ENCODE data around the gene NID2.

The NID2 gene

DNA sequence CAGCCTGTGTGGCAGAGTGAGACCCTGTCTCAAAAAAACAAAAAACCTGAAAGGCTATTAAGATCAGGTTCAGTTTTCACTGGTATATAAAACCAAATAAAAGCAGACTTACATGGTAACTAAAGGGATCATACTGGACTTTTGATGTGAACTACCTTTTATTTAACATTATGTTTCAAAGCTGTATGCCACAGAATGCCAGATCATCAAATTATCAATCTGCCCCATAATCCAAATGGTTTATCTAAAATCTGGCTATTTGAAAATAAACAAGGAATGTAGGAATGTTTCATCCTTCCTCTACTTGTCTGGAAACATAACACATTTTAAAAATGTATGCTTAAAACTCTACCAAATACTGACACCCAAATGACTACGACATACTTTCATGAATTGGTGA lies 14.2 kb downstream of the NID2 start:
- H3K27me3 Mint-ChIP-seq, result peaks cover 8% of the 10 kb centered on the region
- ATAC-seq (ENCODE audit: low read depth) (no peak), DNase-seq (ENCODE audit: low spot score in 2 of 2) (no peak)
- no peaks in the 10 kb centered on the region for H3K9me3 Mint-ChIP-seq
- H3K4me1 Mint-ChIP-seq, result no peaks in the 10 kb centered on the region
- no peaks in the 10 kb centered on the region for H3K36me3 Mint-ChIP-seq
- no peak overlapping the region for H3K4me3 Mint-ChIP-seq
- no peak overlapping the region for H3K27ac Mint-ChIP-seq

DNA sequence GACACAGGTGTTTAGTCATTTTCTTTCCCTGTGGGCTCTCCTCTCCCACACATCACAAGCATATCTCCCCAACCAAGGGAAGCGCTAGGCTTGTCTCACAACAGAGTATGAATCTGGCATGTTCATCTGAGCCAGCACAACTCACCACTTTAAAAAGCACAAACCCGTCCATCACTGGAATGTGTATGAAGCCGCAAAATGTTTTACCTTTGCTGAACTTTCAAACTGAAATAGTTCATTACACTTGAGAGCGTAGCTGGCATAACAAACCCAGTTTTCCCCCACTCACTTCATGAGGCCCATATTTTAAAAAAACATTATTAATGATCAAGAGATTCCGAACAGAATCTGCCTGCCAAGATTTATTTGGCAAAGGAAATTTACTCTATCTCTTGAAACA lies 15.8 kb downstream of the NID2 start:
- no peak overlapping the region for H3K4me3 Mint-ChIP-seq
- no peaks in the 10 kb centered on the region for H3K4me1 Mint-ChIP-seq
- peaks cover 8% of the 10 kb centered on the region for H3K27me3 Mint-ChIP-seq
- no peak overlapping the region for H3K27ac Mint-ChIP-seq
- DNase-seq (ENCODE audit: low spot score in 2 of 2) (no peak), ATAC-seq (ENCODE audit: low read depth) (no peak)
- H3K9me3 Mint-ChIP-seq, result no peaks in the 10 kb centered on the region
- H3K36me3 Mint-ChIP-seq, result no peaks in the 10 kb centered on the region

DNA sequence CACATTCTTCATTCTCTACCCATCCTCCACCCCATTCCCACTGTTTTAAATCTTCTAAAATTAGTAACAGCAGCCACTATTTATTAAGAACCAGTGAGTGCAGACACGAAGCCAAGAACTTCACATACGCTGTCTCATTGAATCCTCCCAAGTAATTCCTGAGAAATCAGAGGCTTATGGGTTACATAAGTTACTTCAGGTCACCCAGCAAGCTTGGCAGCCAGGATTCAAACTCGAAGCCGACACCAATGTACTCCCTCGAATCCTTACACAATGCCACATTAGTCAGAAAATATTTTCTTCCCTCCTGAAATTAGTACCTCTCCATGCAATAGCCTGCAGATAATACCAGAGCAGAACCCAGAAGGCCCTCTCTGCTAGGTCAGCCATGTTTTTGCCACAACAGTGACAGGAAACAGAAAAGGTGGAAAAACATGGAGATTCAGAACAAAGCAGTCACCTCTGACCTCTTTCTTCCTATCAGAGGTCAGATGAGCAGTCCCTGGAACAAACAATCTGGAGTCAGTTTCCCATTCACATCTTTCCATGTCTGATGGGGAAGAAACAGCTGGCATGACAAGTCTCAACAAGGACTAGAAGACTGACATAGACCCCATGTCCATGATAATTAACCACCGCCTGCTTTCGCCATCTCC lies 16.4 kb downstream of the NID2 start:
- H3K27me3 Mint-ChIP-seq, result peaks cover 8% of the 10 kb centered on the region
- H3K9me3 Mint-ChIP-seq, result no peaks in the 10 kb centered on the region
- no peak for DNase-seq (ENCODE audit: low spot score in 2 of 2)
- H3K27ac Mint-ChIP-seq, result no peak overlapping the region
- no peaks in the 10 kb centered on the region for H3K4me1 Mint-ChIP-seq
- no peak overlapping the region for H3K4me3 Mint-ChIP-seq
- no peaks in the 10 kb centered on the region for H3K36me3 Mint-ChIP-seq
- ATAC-seq (ENCODE audit: low read depth), result no peak

DNA sequence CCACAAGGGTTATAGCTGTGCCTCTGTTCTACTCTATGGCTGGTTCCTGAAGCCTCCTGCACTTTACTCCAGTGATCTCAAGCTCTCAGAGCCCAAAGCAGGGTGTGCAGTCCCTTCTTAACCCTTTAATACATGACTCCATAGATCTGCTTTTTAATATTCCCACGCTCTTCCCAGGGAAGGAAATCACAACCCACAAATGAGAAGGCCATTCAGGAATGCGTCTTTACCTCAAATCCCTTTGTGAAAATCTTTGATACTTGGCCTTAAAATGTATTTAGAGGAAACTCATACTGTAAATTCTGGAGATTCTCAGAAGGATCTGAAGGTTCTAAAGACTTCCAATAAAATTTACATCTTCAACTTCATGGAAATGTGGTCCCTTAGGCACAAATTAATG lies 17.0 kb downstream of the NID2 start:
- Mint-ChIP-seq H3K27ac (no peak overlapping the region), H3K27me3 (peaks cover 12% of the 10 kb centered on the region), H3K4me3 (no peak overlapping the region), H3K4me1 (no peaks in the 10 kb centered on the region), H3K9me3 (no peaks in the 10 kb centered on the region), H3K36me3 (no peaks in the 10 kb centered on the region)
- ATAC-seq (ENCODE audit: low read depth) (no peak), DNase-seq (ENCODE audit: low spot score in 2 of 2) (no peak)

DNA sequence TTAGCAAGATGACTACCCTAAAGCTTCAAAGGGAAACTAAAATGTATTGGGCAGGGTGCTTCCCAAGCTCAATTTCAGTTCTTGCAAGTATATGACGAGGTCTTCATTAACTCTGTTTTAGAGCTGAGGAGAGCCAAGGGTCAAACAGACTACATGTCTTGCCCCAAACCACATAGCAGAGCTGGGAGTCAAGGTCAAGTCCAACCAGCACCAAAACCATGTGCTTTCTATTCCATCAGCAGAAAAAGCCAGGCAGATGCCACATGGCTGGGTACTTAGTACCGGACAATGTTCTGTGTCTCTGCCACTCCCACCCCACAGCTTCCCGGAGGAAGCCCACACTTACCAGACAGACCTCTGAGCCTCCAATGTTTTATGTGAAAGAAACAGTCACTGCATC lies 17.6 kb downstream of the NID2 start:
- H3K4me3 Mint-ChIP-seq, result no peak overlapping the region
- no peaks in the 10 kb centered on the region for H3K9me3 Mint-ChIP-seq
- H3K27ac Mint-ChIP-seq, result no peak overlapping the region
- no peak for DNase-seq (ENCODE audit: low spot score in 2 of 2)
- peaks cover 12% of the 10 kb centered on the region for H3K27me3 Mint-ChIP-seq
- no peak for ATAC-seq (ENCODE audit: low read depth)
- H3K4me1 Mint-ChIP-seq, result no peaks in the 10 kb centered on the region
- no peaks in the 10 kb centered on the region for H3K36me3 Mint-ChIP-seq

DNA sequence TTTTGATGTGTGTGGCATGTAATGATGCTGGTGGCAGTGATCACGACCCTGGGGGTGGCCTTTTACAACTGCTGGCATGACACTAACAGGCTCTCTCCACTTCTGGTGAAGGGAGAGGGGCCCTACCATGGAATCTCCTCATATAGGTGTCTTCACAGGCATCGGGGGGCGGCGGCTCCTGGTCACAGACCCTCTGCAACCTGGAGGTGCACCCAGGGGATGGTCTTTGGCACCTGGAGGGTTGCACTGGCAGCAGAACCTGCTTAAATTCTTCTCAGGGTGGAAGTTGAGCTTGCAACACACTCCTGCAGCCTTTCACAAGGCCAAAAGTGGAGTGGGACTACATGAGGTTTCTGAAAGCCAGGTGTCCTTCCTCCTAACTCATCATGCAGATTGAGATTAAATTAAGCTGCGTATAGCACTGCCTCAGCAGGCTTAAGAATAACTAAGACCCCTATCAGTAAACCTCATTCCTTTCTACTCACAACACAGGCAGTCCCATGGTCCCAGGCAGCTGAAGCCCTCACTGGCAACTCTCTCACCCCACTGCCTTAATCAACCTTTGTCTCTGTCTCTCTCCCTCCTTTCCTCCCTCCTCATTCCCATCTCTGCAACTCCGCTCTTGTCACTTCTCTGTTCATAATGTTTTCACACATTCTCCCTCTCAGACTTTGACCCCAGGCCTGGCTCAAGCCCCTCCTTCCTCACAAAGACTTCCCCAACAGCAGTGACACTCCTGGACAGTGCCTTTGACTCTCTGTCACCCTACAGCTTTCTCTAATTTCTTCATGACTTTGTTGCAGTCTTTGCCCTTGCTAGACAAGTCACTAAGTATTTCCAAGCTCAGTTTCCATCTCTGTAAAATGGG lies 18.9 kb downstream of the NID2 start:
- ATAC-seq (ENCODE audit: low read depth), result no peak
- peaks cover 13% of the 10 kb centered on the region for H3K27me3 Mint-ChIP-seq
- H3K27ac Mint-ChIP-seq, result no peak overlapping the region

DNA sequence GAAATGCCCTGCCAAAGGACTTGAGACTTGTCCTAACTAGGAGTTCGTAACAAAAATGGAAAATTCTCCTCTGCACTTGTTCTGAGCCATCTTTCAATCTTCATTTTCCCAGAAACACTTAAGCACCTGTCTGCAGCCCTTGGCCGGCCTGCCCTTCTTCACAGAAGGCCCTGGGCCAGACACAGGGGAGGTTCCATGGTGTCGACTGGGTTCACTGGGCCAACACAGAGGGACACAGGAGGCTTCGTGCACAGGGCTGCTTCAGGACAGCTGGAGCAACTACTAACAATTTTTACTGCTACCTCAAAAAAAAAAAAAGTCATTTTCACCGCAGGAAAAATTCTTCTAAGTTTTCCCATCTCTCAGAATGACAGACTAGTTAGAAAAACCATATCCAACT lies 19.6 kb downstream of the NID2 start:
- H3K27me3 Mint-ChIP-seq, result peaks cover 12% of the 10 kb centered on the region
- H3K9me3 Mint-ChIP-seq, result no peaks in the 10 kb centered on the region
- no peak overlapping the region for H3K4me3 Mint-ChIP-seq
- no peaks in the 10 kb centered on the region for H3K4me1 Mint-ChIP-seq
- H3K36me3 Mint-ChIP-seq, result no peaks in the 10 kb centered on the region
- no peak overlapping the region for H3K27ac Mint-ChIP-seq
- ATAC-seq (ENCODE audit: low read depth), result no peak
- no peak for DNase-seq (ENCODE audit: low spot score in 2 of 2)

More for the DNA sequence above, 18.9 kb downstream of the NID2 start:
- DNase-seq (ENCODE audit: low spot score in 2 of 2), result no peak
- H3K9me3 Mint-ChIP-seq, result no peaks in the 10 kb centered on the region
- no peaks in the 10 kb centered on the region for H3K36me3 Mint-ChIP-seq
- no peak overlapping the region for H3K4me3 Mint-ChIP-seq
- no peaks in the 10 kb centered on the region for H3K4me1 Mint-ChIP-seq

DNA sequence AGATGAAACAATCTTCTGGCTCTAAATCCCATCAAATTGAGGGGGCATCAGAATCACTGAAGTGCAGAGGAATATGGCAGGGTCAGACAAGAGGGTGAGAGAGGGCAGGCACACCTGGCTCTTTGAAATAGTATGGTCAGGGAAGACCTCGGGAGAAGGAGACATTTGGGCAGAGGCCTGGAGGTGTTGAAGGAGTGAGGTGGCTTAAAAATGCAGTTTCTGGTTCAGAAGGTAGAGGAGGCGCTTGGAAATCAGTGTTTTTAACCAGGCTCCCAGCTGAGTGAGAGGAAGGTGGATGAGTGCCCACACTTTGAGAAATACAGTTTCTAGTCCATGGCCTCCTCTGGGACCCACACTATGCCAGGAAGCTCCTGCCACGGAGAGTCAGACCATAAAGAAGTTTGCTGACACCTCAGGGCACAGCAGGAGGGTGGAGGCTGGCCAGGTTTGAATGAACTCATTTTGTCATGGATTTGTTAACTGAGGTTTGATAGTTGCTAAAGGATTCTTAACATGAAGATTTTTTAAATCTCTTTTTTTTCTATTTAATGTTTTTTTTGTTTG lies 20.1 kb downstream of the NID2 start:
- Mint-ChIP-seq H3K4me1 (peaks cover 2% of the 10 kb centered on the region), H3K36me3 (no peaks in the 10 kb centered on the region), H3K27ac (no peak overlapping the region), H3K9me3 (no peaks in the 10 kb centered on the region), H3K27me3 (peaks cover 10% of the 10 kb centered on the region), H3K4me3 (no peak overlapping the region)
- ATAC-seq (ENCODE audit: low read depth) (no peak), DNase-seq (ENCODE audit: low spot score in 2 of 2) (no peak)

DNA sequence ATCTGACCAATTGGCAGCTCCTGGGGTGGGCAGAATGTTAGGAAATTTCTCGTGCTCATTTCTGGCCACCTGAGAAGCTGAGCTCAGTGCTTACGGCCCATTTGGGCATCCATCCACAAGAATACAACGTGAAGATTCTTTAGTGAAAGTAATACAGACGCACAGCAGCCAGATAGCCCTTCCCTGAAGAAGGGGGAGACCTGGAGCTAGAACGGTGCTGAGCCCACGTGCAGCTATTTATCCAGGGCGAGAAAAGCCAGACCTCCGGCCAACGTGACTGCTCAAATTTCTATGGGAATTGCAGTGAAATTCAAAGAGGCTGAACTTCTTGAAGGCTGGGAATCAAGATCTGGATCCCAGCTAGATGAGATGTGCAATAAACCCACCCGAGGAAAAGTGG lies 20.7 kb downstream of the NID2 start:
- peaks cover 3% of the 10 kb centered on the region for H3K4me1 Mint-ChIP-seq

DNA sequence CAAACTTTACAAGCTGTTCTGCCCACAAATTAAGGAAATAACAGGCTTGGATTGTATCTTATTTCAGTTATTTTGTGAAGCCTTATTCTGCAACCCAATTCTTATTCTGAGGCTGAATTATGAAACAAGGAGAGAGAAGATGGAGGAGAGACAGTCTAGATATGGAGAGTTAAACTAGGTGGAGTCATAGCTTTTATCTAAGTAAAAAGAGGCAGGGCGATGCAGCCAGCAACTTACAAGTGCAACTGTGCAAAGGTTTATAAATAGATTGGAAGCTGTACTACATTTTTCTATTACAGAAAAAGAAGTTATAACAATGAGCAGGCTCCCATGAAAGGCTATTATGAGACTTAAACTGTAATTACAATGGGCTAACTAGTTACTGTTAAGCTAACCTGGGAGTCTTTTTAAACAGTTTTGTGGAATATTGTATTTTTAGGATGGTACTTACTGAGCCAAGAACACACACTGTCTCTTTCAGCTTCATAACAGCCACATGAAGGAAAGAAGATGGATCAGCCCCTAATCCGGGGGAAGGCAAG lies 22.4 kb downstream of the NID2 start:
- Mint-ChIP-seq H3K4me1 (peaks cover 3% of the 10 kb centered on the region), H3K9me3 (no peaks in the 10 kb centered on the region), H3K27me3 (peaks cover 18% of the 10 kb centered on the region), H3K27ac (no peak overlapping the region), H3K4me3 (no peak overlapping the region), H3K36me3 (no peaks in the 10 kb centered on the region)
- ATAC-seq (ENCODE audit: low read depth), result no peak
- DNase-seq (ENCODE audit: low spot score in 2 of 2), result no peak

More for the DNA sequence above, 20.7 kb downstream of the NID2 start:
- Mint-ChIP-seq H3K27me3 (peaks cover 12% of the 10 kb centered on the region), H3K9me3 (no peaks in the 10 kb centered on the region), H3K36me3 (no peaks in the 10 kb centered on the region), H3K4me3 (no peak overlapping the region), H3K27ac (no peak overlapping the region)
- DNase-seq (ENCODE audit: low spot score in 2 of 2), result no peak
- no peak for ATAC-seq (ENCODE audit: low read depth)

DNA sequence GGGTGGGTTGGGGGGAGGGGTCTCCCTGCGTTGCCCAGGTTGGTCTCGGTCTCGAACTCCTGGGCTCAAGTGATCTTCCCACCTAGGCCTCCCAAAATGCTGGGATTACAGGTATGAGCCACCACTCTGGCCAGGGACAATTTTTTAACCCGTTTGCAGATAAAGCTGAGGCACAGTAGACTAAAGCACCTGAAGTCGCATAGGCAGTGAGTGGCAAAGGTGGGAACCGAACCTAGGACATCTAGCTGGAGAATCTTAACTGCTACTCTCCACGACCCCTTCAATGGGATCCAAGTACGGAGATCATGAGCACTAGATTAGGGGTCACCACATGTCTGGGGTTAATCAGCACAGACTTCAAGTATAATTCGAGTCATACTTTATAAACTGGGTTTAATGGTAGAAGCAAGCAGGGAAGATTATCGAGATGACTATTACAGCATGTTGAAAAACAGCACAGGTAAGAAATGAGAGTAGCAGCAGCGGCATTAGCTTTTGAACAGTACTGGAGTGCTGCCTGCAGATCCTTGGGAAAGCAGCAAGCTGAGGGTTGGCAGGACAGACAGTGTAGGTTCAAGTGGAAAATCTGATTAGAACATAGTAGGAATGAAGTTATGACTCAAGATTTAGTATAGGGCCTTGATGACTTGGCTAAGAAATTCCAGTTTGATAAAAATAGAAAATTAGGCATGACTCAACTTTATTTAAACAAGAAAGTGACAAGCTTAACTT lies 23.9 kb downstream of the NID2 start:
- no peak overlapping the region for H3K27ac Mint-ChIP-seq
- no peak overlapping the region for H3K4me3 Mint-ChIP-seq
- ATAC-seq (ENCODE audit: low read depth) (no peak), DNase-seq (ENCODE audit: low spot score in 2 of 2) (no peak)
- H3K36me3 Mint-ChIP-seq, result no peaks in the 10 kb centered on the region
- peaks cover 3% of the 10 kb centered on the region for H3K4me1 Mint-ChIP-seq
- H3K27me3 Mint-ChIP-seq, result peaks cover 17% of the 10 kb centered on the region
- H3K9me3 Mint-ChIP-seq, result no peaks in the 10 kb centered on the region

DNA sequence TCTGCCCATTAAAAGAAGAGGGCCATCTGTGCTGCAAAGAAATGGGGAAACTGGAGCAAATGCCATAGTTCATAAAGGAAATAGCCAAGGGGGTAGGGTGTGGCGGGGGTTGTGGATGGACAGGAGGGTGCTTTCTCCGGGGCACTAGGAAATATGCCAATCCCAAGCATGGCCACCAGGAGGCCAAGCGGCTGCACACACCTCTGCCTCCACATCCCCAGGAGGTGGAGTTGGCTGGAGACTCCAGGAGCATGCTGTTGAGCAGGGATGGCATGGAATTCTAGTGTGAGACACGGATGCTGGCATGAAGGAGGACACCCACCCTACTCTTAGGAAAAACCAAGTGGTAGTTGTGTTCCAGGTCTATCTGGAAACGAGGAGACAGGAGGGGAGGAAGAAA lies 25.2 kb downstream of the NID2 start:
- Mint-ChIP-seq H3K4me1 (peaks cover 3% of the 10 kb centered on the region), H3K27me3 (peaks cover 20% of the 10 kb centered on the region), H3K4me3 (no peak overlapping the region), H3K9me3 (no peaks in the 10 kb centered on the region), H3K36me3 (no peaks in the 10 kb centered on the region), H3K27ac (no peak overlapping the region)
- ATAC-seq (ENCODE audit: low read depth) (peak; percentile 27), DNase-seq (ENCODE audit: low spot score in 2 of 2) (peak; percentile 3 to 20)

DNA sequence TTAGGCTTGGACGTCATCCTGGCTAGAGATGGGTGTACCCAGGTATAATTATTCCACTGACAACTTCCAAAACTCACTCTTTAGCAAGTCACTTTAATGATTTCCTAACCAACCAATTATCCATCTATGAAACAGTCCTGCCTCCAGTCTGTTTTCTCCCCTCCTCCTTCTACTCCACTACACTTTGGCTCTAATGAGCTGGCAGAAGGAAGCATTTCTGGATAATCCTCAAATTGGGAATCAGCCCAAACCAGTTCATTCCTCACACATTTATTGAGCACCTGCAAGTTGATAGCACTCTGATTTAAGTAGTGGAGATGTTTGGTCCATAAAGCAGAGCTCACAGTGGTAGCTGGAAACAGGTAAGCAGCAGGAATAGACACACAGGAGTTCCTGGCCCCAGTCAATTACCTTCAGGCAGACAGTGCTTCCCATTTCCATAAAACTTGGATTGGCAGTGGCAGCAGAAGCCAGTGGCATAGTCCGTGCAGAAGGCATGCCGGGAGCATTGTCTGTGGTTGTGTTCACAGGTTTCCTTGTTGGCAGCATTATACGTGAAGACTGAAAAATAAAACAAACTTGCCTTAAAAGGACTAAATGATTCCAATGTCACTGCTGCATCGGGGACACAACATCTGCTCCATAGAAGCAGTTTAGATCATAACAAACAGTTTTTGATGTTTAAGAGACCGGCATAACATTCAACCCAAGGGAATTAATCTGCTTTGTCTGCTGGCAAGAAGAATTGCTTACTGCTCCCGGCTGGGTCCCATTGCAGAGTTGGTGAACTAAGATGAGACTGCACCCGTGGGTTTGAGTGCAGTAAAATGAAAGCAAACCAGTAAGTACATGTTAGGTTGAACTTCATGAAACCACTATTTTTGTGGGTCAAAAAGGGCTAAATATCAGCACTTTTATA lies 26.2 kb downstream of the NID2 start:
- Mint-ChIP-seq H3K27me3 (peaks cover 25% of the 10 kb centered on the region), H3K4me1 (peaks cover 3% of the 10 kb centered on the region), H3K36me3 (no peaks in the 10 kb centered on the region), H3K9me3 (no peaks in the 10 kb centered on the region), H3K4me3 (no peak overlapping the region), H3K27ac (no peak overlapping the region)
- no peak for ATAC-seq (ENCODE audit: low read depth)
- DNase-seq (ENCODE audit: low spot score in 2 of 2), result no peak

All from memory B cell (primary cell).